A549 (cell line): ENCODE measurements around the gene CGN.
A peak's percentile ranks its signal among the peaks of the same experiment; 100 is the strongest.

Experiments used
- CHD2 ChIP-seq: fragments of 150-350 bp; IDR thresholded peaks from 2 replicates; pipeline ENCODE4 v1.6.1; 2014; ENCODE audit warnings: low read length; ENCODE audit not compliant: partially characterized antibody
- CTCF ChIP-seq: fragments of >200 bp; sonication (Bioruptor Twin); formaldehyde crosslinking; IDR thresholded peaks from 3 replicates; pipeline ENCODE4 v1.5.1; 2016
- EP300 ChIP-seq, 2 experiments: fragments of >200 bp; sonication (Bioruptor Twin); formaldehyde crosslinking; IDR thresholded peaks; 2 replicates in 1 of 2; 3 replicates in 1 of 2; pipeline ENCODE4 v1.6.1; 2016 to 2017
- HOXA7 ChIP-seq: fragments of 250-450 bp; sonication (Bioruptor Pico); IDR thresholded peaks from 2 replicates; pipeline ENCODE4 v1.5.0; 2020; ENCODE audit warnings: mild to moderate bottlenecking, moderate library complexity
- JUNB ChIP-seq: fragments of >200 bp; sonication (Bioruptor Twin); formaldehyde crosslinking; IDR thresholded peaks from 2 replicates; pipeline ENCODE4 v1.6.1; 2016
- MAZ ChIP-seq: fragments of 150-350 bp; IDR thresholded peaks from 2 replicates; pipeline ENCODE4 v1.6.1; 2014; ENCODE audit warnings: antibody characterized with exemption, low read depth, low read length, borderline replicate concordance
- NFE2L2 ChIP-seq: fragments of 150-350 bp; conservative IDR thresholded peaks from 2 replicates; pipeline ENCODE4 v1.6.1; 2014; ENCODE audit warnings: low read length
- NR3C1 ChIP-seq: fragments of >200 bp; sonication (Bioruptor Twin); formaldehyde crosslinking; IDR thresholded peaks from 3 replicates; pipeline ENCODE4 v1.6.1; 2017
- POLR2A ChIP-seq: IDR thresholded peaks from 2 replicates; pipeline ENCODE4 v1.6.1; 2012; ENCODE audit warnings: mild to moderate bottlenecking, low read length
- TF ChIP-seq, protein P1 (sequence below): IDR thresholded peaks from 2 replicates; pipeline ENCODE4 v1.6.1; 2012
- TF ChIP-seq, protein P2 (sequence below): fragments of 200-600 bp; sonication (generic); IDR thresholded peaks from 2 replicates; pipeline ENCODE4 v1.6.1; 2016; ENCODE audit warnings: antibody characterized with exemption, mild to moderate bottlenecking, moderate library complexity
- TF ChIP-seq, protein P3 (sequence below): fragments of >200 bp; sonication (Bioruptor Twin); formaldehyde crosslinking; IDR thresholded peaks from 3 replicates; pipeline ENCODE4 v1.6.1; 2016

GRCh38 chr1:151539321-151540020 lies 28.3 kb downstream of the CGN start:
- TF ChIP-seq CTCF: no peak
- no peak for TF ChIP-seq NFE2L2
- TF ChIP-seq NR3C1: no peak
- no peak for TF ChIP-seq JUNB
- TF ChIP-seq, protein P1, sequence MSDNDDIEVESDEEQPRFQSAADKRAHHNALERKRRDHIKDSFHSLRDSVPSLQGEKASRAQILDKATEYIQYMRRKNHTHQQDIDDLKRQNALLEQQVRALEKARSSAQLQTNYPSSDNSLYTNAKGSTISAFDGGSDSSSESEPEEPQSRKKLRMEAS: peak; percentile 17; the same call in 1 of the 2 replicates
- TF ChIP-seq HOXA7 (CRISPR knock-in tag): no peak
- TF ChIP-seq, protein P2, sequence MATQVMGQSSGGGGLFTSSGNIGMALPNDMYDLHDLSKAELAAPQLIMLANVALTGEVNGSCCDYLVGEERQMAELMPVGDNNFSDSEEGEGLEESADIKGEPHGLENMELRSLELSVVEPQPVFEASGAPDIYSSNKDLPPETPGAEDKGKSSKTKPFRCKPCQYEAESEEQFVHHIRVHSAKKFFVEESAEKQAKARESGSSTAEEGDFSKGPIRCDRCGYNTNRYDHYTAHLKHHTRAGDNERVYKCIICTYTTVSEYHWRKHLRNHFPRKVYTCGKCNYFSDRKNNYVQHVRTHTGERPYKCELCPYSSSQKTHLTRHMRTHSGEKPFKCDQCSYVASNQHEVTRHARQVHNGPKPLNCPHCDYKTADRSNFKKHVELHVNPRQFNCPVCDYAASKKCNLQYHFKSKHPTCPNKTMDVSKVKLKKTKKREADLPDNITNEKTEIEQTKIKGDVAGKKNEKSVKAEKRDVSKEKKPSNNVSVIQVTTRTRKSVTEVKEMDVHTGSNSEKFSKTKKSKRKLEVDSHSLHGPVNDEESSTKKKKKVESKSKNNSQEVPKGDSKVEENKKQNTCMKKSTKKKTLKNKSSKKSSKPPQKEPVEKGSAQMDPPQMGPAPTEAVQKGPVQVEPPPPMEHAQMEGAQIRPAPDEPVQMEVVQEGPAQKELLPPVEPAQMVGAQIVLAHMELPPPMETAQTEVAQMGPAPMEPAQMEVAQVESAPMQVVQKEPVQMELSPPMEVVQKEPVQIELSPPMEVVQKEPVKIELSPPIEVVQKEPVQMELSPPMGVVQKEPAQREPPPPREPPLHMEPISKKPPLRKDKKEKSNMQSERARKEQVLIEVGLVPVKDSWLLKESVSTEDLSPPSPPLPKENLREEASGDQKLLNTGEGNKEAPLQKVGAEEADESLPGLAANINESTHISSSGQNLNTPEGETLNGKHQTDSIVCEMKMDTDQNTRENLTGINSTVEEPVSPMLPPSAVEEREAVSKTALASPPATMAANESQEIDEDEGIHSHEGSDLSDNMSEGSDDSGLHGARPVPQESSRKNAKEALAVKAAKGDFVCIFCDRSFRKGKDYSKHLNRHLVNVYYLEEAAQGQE: no peak
- no peak for TF ChIP-seq EP300 (IDR thresholded peaks at IDR 0.05)
- no peak for TF ChIP-seq MAZ
- TF ChIP-seq CHD2: no peak
- no peak for TF ChIP-seq POLR2A
- TF ChIP-seq, protein P3, sequence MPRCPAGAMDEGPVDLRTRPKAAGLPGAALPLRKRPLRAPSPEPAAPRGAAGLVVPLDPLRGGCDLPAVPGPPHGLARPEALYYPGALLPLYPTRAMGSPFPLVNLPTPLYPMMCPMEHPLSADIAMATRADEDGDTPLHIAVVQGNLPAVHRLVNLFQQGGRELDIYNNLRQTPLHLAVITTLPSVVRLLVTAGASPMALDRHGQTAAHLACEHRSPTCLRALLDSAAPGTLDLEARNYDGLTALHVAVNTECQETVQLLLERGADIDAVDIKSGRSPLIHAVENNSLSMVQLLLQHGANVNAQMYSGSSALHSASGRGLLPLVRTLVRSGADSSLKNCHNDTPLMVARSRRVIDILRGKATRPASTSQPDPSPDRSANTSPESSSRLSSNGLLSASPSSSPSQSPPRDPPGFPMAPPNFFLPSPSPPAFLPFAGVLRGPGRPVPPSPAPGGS: no peak
